GM08714 (cell line): ENCODE results near the gene TARBP1.

ENCODE experiments used
- H3K4me3 ChIP-seq: fragments of 200-500 bp; sonication (Bioruptor generic); 2 replicates; pipeline ENCODE4 v1.5.1; 2014; ENCODE audit warnings: mild to moderate bottlenecking, low read length, inconsistent platforms
- ZNF274 ChIP-seq: IDR thresholded peaks from 2 replicates; pipeline ENCODE4 v1.6.1; 2012; ENCODE audit warnings: mild to moderate bottlenecking, low read depth, low read length

Gene TARBP1

DNA sequence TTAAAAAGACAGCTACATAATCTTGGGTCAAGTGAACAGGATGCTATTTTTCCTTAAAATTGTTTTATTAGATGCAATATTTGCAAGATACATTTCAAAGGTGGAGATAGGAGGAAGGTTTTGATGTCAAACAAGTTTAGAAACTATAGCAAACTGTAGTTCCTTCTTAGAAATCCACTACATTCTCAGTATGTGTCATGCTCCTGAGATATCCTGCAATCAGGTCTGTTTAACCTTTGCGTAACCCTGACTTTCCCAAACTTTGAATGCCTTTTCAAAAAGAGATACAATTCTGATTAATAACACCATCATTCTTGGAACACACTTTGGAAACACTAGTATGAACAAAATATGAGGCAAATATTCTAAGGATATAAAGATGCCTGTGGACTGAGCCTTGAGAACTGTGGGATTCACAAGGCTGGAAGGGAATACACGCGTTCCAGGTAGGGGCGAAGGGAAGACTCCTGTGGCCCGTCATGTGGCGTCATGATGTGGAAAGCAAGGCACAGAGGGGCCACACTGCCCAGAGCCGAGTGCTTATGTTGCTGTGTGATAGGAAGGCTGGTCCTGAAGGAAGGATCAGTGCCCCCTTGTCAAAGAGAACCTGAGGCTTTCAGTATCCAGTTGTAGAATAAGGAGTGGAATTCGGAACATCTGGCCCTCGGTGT is 19.6 kb upstream of the TARBP1 start:
- no peak overlapping the region for H3K4me3 ChIP-seq
- no peak for TF ChIP-seq ZNF274

GRCh38 chr1:234497589-234497988 is 18.6 kb upstream of the TARBP1 start:
- no peak for TF ChIP-seq ZNF274
- no peak overlapping the region for H3K4me3 ChIP-seq

GRCh38 chr1:234495231-234495990 is 16.4 kb upstream of the TARBP1 start:
- no peak for TF ChIP-seq ZNF274
- peak overlapping the region; percentile 4; the same call in 1 of the 2 replicates for H3K4me3 ChIP-seq

DNA sequence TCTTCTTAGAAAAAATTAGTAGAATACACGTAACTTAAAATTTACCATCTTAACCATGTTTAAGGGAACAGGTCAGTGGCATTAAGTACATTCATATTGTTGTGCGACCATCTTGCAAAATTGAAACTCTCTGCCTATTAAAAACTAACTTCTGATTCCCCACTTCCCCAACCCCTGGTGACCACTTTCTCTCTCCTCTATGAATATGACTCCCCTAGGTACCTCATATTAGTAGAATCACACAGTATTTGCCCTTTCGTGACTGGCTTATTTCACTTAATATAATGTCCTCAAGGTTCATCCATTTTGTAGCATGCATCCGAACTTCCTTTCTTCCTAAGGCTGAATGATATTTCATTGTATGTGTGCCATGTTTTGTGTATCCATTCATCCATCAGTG is 15.1 kb upstream of the TARBP1 start:
- H3K4me3 ChIP-seq, result no peak overlapping the region

DNA sequence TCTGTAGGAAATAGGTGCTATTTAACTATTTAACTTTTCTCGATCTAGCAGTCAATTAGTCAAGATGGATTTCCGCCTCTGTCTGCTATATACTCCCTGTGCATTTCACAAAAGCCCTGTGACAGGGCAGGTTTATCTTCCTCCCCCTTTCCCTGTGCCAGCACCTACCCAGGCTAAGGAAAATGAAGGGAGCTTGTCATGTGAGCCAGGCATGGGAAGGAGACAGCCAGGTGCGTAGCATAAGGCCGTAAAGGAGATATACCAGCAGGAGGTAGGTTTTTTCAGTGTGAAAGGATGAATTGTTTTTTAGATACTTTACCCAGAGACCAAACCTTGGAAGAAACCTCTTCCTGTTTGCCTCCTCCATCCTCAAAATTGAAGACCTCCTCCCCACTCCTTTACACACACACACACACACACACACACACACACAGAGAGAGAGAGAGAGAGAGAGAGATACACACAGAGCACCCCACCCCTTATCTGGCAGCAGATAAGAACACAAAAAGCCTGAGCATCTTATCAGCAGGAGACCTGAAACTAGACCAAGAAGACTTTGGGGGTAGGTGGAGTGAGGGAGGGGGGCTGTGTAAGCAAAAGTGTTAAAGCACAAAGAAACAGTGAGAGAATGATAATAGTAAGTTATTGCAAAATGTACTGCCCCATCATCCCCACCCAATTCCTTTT is 12.0 kb upstream of the TARBP1 start:
- TF ChIP-seq ZNF274, result no peak
- H3K4me3 ChIP-seq, result no peak overlapping the region

More for the DNA sequence above, 15.1 kb upstream of the TARBP1 start:
- no peak for TF ChIP-seq ZNF274

- no peak for TF ChIP-seq ZNF274
- H3K4me3 ChIP-seq, result no peak overlapping the region
Observed at GRCh38 chr1:234489698-234490077, 10.7 kb upstream of the TARBP1 start.

GRCh38 chr1:234489007-234489697 is 10.2 kb upstream of the TARBP1 start:
- no peak for TF ChIP-seq ZNF274
- no peak overlapping the region for H3K4me3 ChIP-seq

DNA sequence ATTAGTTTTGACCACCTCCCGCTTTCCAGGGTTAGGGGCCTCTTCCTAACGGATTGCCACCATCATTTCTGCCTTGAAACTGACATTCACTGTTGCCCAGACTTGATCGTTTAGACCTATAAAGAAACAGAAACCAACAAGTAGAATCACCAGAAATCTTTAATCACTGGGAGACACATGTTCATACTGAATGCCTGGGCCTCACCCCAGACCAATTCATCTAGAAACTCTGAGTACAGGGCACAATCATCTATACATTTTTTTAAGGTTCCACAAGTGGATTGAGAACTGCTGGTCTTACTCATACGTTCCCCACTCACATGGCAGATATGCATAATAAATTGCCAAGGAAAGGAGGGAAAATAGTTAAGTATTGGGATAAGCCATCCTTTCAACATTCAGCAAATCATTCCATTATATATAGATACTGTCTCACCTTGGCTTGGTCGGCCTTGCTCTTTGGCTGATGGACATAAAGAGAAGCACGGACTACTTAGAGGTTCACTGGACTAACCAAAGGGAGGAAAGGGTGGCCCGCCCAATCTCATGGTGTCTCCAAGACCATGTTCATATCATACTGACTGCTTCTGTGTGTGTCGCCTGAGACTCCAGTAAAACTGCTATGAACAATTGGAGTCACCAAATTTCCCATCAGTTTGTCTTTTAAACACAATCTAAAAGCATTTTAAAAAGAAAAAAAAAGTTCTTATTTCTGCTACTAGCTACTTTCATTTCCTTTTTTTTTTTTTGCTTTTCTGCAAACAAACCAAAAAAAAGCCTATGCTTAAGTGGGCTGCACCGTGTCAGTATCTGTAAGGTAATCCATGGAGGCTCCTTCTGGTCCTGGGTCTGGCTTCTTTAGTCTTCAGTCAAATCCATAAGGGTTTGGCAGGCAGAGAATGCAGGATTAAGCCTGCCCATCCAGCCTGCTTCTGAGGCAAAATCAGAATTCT is 9.4 kb upstream of the TARBP1 start:
- TF ChIP-seq ZNF274, result no peak
- peak overlapping the region; percentile 27; the same call in 1 of the 2 replicates for H3K4me3 ChIP-seq

- no peak for TF ChIP-seq ZNF274
Observed at GRCh38 chr1:234486858-234487840, 8.2 kb upstream of the TARBP1 start.

DNA sequence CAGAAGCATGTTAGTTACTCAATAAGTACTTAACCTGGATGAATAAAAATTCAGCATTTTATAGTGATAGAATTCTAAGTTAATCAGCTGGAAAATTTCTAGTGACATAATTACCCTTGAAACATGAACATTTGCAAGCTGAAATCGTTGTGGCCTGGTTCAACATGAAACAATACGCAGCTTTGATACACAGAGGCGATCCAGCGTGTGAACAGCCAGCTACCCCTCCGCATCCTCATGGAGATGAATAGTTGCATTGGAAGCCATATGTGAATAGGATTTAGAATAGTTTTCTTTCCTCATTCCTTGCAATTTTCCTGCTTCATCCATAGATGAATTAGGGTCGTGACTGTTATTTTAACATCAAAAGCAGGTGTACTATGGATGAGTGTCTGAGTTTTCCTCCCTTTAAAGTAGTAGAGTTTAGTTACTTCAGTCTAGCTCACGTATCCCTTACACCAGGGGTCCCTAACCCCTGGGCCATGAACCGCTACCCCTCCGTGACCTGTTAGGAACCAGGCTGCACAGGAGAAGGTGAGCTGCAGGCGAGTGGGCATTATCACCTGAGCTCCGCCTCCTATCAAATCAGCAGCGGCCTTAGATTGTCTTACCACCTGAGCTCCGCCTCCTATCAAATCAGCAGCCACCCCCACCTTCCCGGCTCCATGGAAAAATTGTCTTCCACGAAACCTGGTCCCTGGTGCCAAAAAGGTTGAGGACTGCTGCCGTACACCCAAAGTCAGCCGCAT is 6.2 kb upstream of the TARBP1 start:
- TF ChIP-seq ZNF274, result no peak
- H3K4me3 ChIP-seq, result no peak overlapping the region

More at GRCh38 chr1:234486858-234487840, 8.2 kb upstream of the TARBP1 start:
- H3K4me3 ChIP-seq, result no peak overlapping the region

DNA sequence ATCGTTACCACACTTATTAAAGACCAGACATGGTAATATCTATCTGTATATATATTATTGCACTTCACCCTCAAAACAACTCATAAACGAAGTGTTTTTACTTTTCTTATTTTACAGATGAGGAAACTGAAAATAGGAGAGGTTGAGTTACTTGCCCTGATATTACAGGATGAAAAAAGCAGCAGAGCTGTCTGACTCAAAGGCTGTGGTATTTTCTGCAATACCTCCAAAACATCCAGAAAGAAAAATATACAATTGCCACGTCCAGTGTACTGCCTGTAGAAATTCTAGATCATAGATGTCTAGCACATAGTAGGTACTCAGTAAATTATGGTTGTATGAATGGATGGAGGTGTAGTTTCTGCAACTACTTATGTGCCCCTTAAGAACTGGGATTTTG is 5.2 kb upstream of the TARBP1 start:
- no peak overlapping the region for H3K4me3 ChIP-seq
- TF ChIP-seq ZNF274, result no peak
